ENCODE results near the gene LPCAT1.

The LPCAT1 gene

DNA sequence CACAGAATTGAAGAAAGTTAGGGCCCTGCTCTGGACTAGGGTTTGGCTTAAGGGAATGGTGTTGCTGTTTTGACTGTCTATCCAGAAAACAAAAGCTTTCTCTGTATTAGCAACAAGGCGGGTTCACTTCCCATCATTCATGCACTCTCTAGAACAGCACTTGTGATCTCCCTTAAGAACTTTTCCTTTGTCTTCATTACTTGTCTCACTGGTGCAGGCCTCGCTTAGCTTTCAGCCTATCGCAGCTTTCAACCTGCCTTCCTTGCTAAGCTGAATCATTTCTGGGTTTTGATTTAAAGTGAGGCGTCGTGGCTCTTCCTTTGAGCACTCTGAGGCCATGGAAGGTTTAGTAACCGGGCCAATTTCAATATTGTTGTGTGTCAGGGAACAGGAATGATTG lies 35.2 kb upstream of the LPCAT1 start:
- TF ChIP-seq, protein P1, sequence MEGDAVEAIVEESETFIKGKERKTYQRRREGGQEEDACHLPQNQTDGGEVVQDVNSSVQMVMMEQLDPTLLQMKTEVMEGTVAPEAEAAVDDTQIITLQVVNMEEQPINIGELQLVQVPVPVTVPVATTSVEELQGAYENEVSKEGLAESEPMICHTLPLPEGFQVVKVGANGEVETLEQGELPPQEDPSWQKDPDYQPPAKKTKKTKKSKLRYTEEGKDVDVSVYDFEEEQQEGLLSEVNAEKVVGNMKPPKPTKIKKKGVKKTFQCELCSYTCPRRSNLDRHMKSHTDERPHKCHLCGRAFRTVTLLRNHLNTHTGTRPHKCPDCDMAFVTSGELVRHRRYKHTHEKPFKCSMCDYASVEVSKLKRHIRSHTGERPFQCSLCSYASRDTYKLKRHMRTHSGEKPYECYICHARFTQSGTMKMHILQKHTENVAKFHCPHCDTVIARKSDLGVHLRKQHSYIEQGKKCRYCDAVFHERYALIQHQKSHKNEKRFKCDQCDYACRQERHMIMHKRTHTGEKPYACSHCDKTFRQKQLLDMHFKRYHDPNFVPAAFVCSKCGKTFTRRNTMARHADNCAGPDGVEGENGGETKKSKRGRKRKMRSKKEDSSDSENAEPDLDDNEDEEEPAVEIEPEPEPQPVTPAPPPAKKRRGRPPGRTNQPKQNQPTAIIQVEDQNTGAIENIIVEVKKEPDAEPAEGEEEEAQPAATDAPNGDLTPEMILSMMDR (IDR thresholded peaks at IDR 0.05; ENCODE audit: borderline replicate concordance, control extremely low read depth, extremely low read depth, insufficient read depth, missing control alignments) = no peak
- in situ Hi-C loops (cut with MboI; ENCODE audit: low sequenced_read_pairs, unreplicated experiment) = no loop called here
- DNase-seq (ENCODE audit: low spot score) = no peak

DNA sequence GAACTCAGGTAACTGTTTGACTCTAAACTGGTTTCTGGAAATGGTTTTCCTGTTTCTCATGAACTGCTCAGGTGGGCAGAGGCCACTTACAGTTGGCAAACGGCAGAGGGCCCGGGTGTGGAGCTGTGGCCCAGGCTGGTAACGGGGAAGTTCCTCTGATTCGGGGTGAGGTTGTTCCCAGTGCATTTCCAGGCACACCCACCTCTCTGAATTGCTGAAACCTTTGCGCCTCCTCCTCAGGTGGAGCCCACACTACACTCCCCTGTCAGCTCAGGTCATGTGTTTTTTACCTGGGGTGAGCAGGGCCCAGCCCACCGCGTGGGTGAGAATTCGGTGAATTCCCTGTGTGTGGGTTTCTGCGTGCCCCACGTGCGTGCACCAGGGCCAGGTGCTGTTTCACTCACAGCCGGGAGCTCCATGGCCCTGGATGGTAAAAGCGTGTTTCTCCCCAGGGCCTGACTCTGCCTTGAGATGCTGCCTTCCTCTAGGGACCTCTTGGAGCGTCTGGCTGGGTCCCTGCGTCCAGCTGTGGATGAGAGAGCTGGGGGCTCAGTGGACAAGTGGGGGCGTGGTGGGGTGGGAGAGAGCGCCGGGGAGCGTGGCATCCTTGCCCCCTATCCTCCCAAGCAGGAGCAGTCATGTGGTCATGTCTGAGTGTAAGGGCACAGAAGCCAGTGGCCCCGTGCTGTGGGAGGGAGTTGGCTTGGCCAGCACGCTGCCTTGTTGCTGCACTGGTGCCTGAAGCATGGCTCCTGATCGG lies 33.5 kb upstream of the LPCAT1 start:
- DNase-seq (ENCODE audit: low spot score) = no peak
- in situ Hi-C loops (cut with MboI; ENCODE audit: low sequenced_read_pairs, unreplicated experiment) = no loop called here
- TF ChIP-seq, protein P1 (IDR thresholded peaks at IDR 0.05; ENCODE audit: borderline replicate concordance, control extremely low read depth, extremely low read depth, insufficient read depth, missing control alignments) = no peak

DNA sequence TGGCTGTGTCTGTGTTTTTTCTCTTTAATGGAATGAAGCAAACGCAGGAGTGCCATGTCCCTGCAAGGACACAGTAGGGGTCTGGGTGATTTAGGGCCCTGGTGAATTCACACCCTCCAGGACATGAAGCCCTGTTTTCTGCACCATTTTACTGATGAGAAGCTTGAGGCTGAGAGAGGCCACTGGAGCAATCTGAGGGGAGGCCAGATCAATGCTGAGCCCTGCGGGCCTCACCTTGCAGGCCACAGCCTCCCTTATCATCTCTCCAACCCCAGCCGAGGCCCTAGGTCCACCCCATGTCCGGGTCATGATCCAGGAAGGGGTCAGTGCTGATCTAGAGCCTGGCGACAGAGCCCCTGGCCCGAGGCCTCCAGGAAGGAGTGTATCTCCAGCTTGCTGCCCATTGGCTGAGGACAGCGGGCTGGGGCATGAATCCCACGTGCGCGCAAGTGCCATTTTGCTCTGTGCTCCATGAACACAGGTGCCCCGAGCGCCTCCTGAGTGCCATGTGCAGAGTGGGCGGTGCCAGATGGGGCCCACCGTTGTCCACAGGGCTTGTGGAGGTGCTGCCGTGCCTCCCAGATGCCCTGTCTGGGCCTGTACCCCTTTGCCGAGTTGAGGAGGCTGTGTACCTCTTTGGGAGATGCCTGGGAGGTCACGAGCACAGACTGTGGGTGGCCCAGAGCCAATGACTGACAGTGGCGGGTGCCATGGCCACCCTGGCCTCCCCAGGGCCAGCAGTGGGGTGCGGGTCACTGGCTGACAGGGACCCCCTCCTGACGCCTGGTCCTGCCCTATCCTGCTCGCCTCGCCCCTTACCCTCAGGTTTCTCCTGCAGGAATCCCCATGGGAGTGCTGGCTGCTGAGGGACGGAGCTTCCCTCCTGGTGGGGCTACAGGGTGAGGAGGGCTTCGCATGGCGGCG lies 32.3 kb upstream of the LPCAT1 start:
- peak; percentile 26 for DNase-seq (ENCODE audit: low spot score)
- in situ Hi-C loops (cut with MboI; ENCODE audit: low sequenced_read_pairs, unreplicated experiment) = no loop called here
- TF ChIP-seq, protein P1 (IDR thresholded peaks at IDR 0.05; ENCODE audit: borderline replicate concordance, control extremely low read depth, extremely low read depth, insufficient read depth, missing control alignments) = no peak

DNA sequence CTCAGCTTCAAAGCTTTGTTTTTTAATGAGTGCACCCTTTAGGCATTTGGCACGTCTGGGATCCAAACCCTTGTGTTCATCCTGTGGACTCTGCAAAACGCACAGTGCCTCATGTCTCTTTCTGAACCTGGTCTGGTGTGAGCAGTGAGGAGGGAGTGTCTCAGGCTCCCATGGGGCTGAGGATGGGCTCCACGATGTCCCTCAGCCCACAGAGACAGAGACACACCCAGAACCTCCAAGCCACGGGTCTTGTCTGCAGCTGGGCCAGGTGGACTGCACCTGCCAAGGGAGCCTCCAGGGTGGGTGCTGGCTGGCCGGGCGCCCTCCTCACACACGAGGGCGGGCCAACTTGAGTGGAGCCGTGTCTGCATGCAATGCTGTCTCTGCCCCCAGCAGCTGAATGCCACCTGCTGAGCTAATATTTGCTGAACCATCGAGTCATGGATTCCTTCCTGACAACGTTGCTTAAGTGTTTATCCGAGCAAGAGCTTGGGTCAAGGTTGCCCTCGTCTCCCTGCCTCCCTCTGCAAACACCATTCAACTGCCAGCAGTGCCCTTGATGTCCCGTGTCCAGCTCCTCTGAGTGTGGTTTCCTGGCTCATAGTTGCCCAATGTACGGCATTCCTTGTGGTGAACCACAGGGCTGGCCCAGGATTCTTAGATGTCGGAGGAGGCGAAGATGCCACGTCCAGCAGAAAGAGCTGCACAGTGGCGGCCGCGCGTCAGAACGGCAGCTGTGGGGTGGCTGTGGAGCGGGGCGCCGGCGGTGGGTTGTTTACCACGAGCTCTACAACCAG lies 31.4 kb upstream of the LPCAT1 start:
- peak; percentile 39 for DNase-seq (ENCODE audit: low spot score)
- in situ Hi-C loops (cut with MboI; ENCODE audit: low sequenced_read_pairs, unreplicated experiment) = no loop called here
- TF ChIP-seq, protein P1 (IDR thresholded peaks at IDR 0.05; ENCODE audit: borderline replicate concordance, control extremely low read depth, extremely low read depth, insufficient read depth, missing control alignments) = no peak

DNA sequence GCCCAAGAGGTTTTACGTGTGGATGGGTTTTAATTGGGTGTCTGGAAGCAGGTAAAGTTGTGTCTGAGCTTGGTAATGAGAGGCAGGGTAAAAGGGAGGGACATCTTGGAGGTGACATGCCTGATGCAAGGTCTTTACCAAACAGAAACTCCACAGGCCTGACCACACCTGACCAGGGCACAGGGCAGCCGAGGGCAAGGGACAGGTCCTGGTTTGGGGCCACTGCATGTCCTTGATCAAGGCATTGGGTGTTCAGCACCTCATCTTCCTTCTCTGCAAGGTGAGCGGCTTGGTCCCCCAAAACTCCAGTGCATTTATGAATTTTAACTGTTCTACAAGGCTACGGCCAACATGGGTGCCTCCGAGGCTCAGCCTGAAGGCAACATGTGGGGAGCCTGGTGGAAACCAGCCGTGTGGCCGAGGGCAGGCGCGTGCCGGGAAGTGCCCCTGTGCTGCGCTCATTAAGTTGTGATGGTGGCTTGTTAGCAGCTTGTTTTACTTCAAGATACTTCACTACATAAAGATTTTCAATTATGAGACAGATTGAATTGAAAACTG lies 30.7 kb upstream of the LPCAT1 start:
- DNase-seq (ENCODE audit: low spot score) = peak; percentile 34
- in situ Hi-C loops (cut with MboI; ENCODE audit: low sequenced_read_pairs, unreplicated experiment) = no loop called here
- TF ChIP-seq, protein P1 (IDR thresholded peaks at IDR 0.05; ENCODE audit: borderline replicate concordance, control extremely low read depth, extremely low read depth, insufficient read depth, missing control alignments) = no peak

Data from GM13976 (cell line).